Pulmonary artery endothelial cell (primary cell): Measurements from ENCODE around the gene TRIM2. TPM values are rescaled to one million over a fixed set of nuclear protein-coding genes. Genes with fewer than 3 reads are reported as not detected.
"Not testable (repeated sequence)": the region's sequence is repeated elsewhere in the genome, so short reads cannot be mapped to it uniquely, and the experiment has no call there.

Experiments
- DNase-seq: peaks from one replicate; pipeline ENCODE4 v3.0.0-alpha.2; 2011; ENCODE audit warnings: low read depth, low spot score
- total RNA-seq: library from RNA; depleted of rRNA; stranded (reverse); fragments of >200 nt; gene quantifications from 2 replicates; pipeline ENCODE4 v1.2.3, GENCODE V29; 2014

The TRIM2 gene
- total RNA-seq, 1 donor from 2014 or later, result 12.7 TPM

DNA sequence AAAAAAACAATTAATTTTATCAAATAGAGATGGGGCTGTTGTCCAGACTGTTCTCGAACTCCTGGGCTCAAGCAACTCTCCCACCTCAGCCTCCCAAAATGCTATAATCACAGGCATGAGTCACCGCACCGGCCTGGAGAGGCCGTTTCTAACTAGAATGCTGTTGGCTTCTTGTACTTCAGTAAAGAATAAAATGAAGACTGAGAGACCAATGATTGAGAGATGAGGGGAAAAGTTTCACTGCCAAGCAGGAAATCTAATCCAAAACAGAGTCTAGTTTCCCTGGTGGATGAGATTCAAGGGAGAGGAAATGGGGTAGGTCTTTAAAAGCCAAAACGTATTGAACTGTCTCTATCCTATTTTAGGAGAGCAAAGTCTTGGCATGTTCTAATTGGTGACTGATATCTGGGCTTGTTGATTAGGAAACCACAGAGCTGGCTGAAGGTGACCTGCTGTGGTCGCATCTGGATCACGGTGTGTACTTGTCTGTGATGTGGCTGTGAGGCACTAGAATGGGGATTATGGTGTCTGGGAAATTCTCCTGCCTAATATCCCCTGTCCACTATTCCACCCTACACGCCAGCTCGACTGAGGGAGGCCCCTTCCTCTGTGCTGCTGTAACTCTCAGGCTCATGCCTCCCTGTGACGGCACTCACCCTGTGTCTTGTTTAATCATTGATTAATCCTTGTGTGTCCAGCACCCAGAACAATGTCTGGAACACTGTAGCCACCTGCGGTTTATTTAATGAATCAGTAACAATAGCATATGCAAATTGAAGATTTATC lies 15.0 kb upstream of the TRIM2 start:
- no peak for DNase-seq

DNA sequence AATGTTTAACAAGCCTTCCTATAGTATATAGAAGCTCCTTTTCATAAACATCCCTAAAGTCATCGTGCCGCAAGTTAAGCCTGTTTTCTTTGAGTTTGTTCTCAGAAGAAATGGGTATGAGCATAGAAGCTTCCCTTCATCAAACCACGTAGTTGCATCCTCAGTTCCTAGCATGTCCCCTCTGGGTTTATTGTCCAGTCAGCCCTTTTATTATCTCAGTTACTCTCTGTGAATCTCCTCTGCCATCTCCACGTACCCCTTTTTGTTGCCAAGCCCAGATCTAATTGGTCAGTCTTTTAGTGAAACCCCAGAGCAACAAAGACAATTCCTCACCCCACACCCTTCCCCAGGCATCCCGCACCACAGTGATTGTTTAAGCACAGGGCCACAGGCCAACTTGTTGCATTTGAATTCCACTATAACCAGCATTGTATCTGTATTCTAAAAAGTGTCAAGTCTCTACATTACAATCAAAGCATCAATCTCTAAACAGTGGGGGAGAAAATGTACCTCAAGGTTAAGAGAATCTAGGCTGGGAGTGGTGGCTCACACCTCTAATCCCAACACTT lies 12.4 kb upstream of the TRIM2 start:
- no peak for DNase-seq

- no peak for DNase-seq
These were observed 6.9 kb upstream of the TRIM2 start for GRCh38 chr4:153197301-153197700.

- no peak for DNase-seq
These were observed 5.5 kb upstream of the TRIM2 start for GRCh38 chr4:153198719-153199118.

DNA sequence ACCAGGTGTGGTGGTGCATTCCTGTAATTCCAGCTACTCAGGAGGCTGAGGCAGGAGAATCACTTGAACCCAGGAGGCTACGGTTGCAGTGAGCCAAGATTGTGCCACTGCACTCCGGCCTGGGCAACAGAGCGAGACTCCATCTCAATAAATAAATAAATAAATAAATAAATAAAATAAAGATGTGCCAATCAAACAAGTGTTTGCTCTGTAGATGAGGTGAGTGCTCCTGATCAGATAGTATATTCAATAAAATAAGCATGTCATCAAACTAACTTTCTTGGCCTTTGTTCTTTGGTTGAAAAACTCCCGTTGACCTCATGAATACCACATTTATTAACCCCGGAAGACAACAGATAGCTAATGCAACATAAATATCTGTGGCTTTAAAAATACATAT lies 497 bp upstream of the TRIM2 start:
- DNase-seq, result not testable (repeated sequence)

- DNase-seq, result no peak
These were observed 745 bp downstream of the TRIM2 start for GRCh38 chr4:153204728-153205648.

DNA sequence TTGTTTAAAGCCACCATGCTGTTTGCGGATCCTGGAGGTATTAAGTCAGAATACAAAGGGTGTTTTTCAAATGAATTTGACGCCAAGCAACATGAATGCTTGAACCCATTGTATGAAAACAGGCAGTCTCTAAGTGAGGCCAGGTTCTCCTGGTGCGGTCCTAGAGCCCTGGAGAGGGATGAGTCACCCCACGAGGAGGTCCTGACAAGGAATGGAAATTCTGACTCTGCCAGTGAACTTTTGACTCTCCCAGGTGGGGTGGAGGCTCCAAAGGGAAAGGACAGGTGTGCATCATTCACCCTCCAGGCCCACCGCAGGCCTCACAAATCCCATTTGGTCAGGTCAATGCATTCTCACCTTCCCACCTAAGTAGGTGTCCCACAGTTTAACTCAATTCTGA lies 1.5 kb downstream of the TRIM2 start:
- no peak for DNase-seq

DNA sequence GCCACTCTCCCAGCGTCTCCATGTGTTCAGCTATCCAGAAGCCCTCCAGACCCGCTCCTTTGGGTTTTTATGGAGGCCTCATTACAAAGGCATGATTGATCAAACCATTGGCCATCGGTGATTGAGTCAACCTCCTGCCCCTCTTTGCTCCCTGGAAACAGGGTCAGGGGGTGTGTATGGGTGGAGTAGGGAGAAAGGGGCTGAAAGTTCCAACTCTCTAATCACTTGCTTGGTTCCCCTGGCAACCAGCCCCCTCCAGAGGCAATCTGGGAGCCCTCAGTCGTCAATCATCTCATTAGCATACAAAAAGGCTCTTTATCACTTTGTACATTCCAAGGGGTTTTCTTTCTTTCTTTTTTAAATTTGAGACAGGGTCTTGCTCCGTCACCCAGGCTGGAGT lies 2.3 kb downstream of the TRIM2 start:
- DNase-seq, result no peak

GRCh38 chr4:153207027-153207426 lies 2.8 kb downstream of the TRIM2 start:
- no peak for DNase-seq

DNA sequence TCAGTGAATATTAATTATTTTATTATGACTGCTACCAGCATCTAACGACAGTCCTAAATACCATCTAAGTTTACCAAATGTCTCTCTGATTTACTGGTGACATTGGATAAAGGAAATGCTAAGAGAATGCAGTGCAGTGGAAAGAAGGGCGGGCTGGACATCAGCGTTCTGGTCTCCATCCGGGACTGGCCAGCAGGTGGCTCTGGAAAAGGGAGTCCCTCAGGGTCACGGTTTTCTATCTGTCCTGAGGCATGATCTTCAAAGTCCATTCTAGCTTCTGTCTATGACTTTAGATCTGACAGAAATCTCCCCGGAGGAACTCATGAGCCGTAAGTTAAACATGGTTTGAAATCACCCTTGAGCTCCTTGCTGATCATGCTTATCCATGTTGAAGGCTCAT lies 3.3 kb downstream of the TRIM2 start:
- DNase-seq, result no peak

GRCh38 chr4:153209410-153209809 lies 5.2 kb downstream of the TRIM2 start:
- DNase-seq, result no peak

DNA sequence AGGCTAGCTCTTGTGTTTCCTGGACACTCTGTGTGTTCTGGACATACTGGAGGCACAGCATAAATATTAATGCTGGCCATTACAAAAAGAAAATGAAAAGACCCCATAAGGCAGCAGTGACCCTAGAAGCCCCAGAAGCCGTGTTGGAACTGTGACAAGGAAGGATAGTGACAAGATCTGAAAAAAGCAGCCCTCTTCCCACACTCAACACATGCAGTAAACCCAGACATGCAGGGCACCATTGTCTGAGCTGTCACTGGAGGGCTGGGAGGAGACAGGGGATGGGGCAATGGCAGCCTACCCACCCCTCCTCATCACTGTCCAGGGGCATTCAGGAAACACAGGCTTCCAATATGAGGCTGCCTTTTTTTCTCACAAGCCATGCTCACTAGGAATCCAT lies 6.5 kb downstream of the TRIM2 start:
- no peak for DNase-seq

DNA sequence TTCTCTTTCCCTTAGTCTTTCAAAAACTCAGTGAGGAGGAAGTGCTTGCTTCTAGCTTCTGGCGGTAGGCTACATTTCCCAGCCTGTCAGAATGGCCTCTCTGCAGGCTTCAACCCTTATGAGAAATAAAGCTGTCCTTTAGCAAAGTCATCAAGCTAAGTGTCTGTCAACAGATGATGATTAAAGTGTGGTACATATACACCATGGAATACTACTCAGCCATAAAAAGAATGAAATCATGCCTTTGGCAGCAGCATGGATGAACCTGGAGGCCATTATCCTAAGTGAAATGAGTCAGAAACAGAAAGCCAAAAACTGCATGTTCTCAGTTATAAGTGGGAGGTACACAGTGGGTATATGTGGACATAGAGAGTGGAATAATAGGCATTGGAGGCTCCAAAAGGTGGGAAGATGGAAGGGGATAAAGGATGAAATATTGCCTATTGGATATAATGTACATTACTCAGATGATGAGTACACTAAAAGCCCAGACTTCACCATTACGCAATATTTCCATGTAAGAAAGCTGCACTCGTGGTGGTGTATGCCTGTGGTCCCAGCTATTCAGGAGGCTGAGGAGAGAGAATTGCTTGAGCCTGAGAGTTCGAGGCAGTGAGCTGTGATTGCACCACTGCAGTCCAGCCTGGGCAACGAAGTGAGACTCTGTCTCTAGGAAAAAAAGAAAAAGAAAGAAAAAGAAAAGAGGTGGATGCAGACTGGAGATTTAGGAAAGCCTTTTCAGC lies 7.9 kb downstream of the TRIM2 start:
- no peak for DNase-seq

DNA sequence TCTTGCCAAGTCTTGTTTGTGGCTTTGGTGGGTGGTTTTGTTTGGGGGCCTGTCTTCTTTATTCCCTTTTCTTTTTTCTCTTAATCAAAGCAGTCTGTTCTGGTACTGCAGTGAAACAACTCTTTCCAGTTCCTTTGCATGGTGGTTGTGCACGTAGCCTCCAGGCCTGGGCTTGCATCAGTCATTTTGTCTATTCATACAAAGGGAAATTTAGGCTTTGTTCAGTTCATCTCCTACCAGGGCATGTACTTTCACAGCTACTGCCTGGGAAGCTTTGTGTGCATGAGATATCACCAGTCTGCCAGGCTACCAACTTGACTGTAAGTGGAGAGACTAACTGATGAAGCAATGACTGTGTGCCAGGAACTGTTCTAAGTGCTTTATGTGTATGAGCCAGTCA lies 8.5 kb downstream of the TRIM2 start:
- DNase-seq, result no peak

DNA sequence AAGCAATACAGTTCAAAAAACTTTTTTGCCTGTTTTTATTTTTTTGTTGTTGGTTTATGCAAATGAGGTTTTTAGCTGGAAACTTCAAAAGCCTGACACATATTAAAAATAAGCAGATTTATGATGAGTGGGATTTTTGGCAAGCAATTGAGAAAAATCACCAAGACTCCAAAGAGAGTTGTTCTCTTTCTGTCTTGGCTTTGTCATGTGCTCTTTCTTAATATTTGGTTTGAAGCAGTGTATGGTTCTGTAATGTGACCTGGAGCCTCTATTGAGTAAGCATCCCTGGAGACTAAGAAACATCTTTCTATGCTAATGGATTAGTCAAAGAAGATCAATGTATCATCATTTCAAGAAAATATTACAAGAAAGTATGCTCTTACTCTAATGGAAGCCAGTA lies 11.7 kb downstream of the TRIM2 start:
- no peak for DNase-seq

GRCh38 chr4:153216546-153216945 lies 12.3 kb downstream of the TRIM2 start:
- DNase-seq, result no peak

DNA sequence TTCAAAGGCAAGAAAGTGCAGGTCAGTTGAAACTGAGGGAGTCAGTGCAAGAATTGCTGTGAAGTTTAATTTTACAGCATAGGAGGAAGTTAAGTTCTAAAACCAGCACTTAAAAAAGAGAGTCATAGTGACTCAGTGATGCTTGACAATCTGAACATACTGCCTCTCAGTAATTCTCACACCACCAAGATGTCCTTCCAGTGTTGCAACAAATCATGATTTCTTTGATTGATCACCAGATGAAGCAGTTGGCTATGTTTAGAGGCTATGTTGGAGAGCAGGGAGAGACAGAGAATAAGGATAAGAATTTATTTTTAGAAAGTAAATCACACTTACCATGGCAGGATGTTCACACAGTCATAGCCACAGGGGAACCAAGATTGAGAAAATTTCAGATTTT lies 13.2 kb downstream of the TRIM2 start:
- DNase-seq, result no peak

- no peak for DNase-seq
These were observed 14.7 kb downstream of the TRIM2 start for GRCh38 chr4:153218961-153219360.

GRCh38 chr4:153220682-153221395 lies 16.6 kb downstream of the TRIM2 start:
- no peak for DNase-seq

DNA sequence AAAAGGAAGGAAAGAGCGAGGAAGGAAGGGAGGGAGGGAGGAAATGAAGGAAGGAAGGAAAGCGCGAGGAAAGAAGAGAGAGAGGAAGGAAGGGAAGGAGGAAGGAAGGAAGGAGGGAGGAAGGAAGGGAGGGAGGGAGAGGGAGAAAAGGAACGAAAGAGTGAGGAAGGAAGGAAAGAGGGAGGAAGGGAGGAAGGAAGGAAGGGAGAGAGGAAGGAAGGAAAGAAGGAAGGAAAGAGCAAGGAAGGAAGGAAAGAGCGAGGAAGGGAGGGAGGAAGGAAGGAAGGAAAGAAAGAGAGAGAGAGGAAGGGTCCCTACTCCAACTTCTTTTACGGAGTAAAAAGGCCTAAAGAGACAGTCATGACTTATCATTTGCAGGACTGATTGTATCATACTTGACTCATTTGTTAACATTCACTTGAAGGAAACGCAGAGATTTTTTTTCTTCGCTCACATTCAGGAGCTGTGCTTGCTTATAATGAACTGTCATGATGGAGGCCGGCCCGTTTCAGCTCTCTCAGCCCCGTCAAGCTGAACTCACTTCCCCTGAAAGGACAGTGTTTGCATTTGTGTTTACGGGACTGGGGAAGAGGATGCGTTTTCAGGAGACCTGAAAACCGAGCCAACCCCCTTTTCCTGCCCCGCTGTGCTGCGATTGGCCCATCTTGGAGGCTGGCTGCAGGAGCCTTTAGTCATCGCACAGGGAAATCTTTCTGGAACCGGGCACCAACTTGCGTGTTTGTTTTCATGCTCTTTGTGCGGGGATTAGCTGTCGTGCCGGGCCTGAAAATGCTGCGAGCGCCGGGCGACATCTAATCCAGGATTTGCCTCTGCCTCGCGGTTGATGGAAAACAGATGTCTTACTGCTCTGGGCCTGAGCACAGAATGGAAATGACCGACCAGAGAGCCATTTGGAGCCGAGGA lies 17.8 kb downstream of the TRIM2 start:
- peak; percentile 15 for DNase-seq
